ENCODE results near the gene PASD1.

DNA sequence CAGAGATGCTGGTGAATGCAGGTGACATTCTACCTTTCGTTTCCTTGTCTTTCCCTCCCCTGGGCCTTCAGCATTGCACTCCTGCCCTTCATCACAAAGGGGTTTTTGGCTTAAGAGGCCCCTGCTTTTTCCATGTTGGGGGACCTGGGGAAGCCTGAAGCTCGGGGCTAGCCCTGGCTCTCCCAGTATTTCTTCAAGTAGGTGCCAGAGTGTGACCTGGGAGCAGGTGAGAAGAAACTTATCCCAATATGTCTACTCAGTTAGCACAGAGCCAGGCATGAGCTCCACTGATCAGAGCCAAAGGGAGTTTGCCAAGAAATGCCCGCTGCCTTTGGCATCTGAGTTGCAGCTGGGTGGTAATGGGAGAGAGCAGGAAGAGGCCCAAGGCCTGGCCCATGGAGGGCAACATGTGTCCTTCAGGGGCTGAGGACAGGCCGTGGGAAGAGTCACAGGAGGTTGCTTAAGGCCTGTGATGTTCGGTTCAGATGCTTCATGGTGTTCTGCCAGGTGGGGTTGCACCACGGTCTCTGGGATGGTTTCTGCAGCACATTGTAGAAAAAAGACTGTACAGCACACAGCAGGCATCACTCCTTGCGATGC is 139.4 kb downstream of the PASD1 start:
- TF ChIP-seq, protein P1, sequence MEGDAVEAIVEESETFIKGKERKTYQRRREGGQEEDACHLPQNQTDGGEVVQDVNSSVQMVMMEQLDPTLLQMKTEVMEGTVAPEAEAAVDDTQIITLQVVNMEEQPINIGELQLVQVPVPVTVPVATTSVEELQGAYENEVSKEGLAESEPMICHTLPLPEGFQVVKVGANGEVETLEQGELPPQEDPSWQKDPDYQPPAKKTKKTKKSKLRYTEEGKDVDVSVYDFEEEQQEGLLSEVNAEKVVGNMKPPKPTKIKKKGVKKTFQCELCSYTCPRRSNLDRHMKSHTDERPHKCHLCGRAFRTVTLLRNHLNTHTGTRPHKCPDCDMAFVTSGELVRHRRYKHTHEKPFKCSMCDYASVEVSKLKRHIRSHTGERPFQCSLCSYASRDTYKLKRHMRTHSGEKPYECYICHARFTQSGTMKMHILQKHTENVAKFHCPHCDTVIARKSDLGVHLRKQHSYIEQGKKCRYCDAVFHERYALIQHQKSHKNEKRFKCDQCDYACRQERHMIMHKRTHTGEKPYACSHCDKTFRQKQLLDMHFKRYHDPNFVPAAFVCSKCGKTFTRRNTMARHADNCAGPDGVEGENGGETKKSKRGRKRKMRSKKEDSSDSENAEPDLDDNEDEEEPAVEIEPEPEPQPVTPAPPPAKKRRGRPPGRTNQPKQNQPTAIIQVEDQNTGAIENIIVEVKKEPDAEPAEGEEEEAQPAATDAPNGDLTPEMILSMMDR (IDR thresholded peaks at IDR 0.05): no peak
- no peak for TF ChIP-seq ZFX (IDR thresholded peaks at IDR 0.05; ENCODE audit: borderline replicate concordance)
